GM21447 (cell line): Measurements from ENCODE around the gene RPP38.

ENCODE experiments used
- ATAC-seq: cut with Tn5 transposase; IDR thresholded peaks from one replicate; pipeline ENCODE4 v1.9.1; 2021; ENCODE audit not compliant: unreplicated experiment

Gene RPP38

DNA sequence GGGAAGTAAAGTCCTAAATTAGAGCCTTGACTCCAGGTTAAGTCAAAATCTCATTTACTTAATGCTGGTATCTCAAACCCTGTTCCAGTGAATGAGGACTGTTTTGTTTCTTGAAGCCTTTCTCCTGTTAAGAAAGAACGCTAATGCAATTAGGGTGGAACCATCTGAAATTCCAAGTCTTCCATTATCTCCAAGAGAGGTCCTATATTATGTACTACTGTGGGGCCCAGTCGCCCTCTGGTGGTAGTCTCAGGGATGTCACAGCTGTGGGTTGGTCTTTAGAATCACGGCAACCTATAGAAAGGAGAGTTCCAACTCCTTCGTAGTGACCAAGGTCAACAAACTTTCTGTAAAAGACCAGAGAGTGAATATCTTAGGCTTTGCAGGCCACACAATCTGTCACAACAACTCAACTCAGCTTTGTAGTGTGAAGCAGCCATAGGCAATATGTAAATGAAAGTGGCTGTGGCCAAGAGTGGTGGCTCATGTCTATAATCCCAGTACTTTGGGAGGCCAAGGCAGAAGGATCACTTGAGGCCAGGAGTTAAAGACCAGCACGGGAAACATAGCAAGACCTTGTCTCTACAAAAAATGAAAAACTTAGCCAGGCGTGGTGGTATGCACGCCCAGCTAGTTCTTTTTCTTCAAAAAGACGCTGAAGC is 9.3 kb downstream of the RPP38 start:
- ATAC-seq = peak; percentile 85

DNA sequence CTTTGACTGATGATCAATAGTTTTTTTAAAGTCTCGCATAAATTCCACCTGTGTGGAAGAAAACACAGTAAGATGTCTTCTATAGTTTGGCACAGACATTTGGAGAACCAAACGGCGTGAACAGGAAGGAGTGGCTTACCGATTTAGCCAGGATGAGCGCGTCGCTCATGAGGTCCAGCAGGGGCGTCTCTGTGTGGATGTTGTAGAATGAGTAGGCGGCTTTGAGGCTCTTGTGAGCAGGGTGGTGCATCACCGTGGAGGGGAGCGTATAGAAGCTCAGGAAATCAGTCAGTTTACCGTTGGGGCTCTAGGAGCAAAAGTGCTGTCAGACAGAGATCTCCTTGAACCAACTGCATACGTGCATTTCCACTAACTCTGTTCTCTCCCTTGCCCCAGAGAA is 15.5 kb downstream of the RPP38 start:
- no peak for ATAC-seq

DNA sequence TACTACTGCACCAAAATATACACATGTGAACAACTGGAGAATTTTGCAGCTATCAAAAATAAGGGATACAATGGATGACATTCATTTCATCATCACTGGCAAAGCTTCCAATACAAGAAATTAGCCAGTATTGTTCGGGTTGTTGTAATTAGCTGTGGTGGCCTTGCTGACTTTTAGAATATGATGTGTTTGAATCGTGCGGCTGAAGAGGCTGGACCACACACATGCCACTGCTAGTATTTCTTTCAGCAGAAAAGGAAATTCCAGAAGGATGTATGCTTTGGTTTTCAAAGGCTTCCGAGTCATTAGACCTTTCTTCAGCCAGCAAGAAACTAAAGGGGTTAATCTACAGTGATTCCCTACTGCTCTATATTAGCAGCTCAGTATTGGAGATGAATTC is 16.6 kb downstream of the RPP38 start:
- no peak for ATAC-seq

DNA sequence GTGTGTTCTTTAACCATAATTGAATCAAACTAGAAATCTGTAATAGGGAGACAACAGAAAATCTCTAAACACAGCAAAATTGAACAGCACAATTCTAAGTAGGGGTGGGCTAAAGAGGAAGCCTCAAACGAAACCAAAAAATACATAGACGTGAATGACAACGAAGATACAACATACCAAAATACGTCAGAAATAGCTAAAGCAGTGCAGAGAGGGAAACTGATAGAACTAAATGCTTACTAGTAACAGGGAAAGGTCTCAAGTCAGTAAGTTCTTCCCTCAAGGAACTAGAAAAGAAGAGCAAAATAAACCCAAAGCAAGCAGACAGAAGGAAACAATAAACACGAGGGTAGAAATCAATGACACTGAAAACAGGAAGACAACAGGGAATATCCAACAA is 19.1 kb downstream of the RPP38 start:
- ATAC-seq = no peak

DNA sequence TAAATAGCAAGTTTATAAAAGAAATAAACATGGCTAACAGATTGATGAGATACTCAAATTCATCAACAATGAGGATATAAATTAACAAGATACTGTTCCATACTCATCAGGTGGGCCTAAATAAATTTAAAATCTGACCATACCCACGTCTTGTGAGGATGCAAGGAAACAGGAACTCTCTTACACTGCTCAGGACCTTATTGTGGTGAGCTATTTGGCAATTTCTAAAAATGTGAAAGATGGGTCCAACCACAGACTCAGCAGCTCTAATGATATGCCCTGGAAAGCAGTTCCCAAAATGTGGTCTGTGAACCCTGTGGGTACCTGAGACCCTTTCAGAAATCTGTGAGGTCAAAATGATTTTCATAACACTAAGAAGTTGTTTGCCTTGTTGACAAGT is 21.5 kb downstream of the RPP38 start:
- ATAC-seq = no peak

DNA sequence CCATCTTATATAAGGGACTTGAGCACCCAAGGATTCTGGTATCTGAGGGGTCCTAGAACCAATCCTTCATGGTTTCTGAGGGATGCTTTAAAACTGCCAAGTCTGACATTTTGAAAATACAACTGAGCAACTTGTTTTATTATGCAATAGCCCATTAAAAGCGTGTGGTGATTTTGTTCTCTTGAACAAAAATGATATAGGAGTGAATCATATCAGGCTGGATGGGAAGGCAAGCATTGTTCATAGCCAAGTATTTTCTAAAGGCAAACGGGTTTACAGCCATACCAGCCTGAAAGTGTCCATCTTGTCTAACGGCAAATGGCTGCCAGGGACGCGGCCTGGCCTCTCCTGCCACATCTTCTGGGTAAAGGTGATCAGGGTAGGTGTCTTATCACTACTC is 23.4 kb downstream of the RPP38 start:
- no peak for ATAC-seq

DNA sequence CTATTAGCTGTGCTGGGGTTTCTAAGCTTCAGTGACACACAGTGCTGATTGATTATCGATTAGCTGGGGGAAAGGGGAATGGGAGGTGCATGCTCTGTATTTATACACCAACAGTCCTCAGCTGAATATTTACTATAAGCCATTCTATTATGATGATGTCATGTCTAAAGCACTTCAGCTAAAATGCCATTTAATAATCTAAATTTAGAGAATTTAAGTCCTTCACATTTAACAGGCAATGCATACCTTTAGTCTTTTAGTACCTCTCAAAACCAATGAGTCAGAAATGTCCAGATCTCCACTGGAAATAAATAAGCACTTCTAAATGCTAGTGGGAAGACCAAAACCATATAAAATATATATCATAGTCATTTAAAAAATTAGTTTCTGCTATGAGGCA is 24.6 kb downstream of the RPP38 start:
- ATAC-seq = no peak

DNA sequence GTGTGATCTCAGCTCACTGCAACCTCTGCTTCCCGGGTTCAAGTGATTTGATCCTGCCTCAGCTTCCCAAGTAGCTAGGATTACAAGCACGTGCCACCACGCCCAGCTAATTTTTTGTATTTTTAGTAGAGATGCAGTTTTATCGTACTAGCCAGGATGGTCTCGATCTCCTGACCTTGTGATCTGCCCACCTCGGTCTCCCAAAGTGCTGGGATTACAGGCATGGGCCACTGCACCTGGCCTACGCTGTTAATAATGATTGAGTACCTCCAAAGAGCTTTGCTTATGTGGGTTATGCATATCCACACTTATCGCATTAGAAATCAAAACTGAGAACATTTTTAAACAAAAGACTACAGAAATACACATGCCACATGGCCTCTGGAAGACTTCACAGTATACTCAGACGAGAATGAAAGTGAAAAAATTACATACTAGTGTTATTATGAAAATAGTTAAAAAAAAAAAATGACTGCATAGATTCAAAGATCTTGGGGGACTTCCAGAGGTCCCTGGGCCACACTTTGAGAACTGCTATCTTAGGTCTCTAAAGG is 25.4 kb downstream of the RPP38 start:
- ATAC-seq = peak; percentile 87

DNA sequence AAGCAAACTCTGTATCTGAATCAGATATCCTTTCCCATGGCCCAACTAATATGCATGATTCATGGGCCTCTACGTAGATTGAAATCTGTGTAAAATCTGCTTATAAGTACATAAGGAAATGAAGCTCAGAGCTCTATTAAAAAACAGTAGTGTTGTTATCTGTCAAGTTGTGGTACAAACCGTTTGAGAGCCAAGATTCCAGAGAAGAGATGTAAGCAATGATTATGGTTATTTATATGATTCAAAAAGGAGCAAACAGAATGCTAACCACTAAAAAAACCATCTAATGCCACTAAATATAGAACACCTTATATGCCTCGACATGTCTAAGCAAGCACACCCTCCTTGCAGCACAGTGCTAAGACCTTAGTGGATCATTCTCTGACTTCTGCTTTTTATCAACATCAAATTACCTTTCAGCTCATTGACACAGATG is 26.6 kb downstream of the RPP38 start:
- ATAC-seq = no peak

DNA sequence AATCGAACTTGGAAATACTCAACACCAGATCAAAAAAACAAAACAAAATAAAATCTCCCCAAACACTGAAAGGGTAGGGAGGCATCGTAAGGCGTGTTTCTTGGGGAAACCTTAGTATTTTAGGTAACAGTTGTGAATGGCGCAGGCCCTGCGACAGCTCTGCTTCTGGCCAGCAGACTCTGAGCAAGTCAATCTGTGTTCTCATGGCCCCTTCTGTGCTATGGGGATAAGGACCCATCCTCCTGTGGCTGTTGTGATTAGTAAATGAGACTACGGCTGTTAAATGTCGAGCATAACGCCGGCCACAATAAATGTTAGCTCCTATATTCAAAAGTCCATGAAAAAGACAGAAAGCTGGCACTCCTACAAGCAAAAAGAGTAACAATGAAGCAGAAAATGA is 27.0 kb downstream of the RPP38 start:
- ATAC-seq = no peak

DNA sequence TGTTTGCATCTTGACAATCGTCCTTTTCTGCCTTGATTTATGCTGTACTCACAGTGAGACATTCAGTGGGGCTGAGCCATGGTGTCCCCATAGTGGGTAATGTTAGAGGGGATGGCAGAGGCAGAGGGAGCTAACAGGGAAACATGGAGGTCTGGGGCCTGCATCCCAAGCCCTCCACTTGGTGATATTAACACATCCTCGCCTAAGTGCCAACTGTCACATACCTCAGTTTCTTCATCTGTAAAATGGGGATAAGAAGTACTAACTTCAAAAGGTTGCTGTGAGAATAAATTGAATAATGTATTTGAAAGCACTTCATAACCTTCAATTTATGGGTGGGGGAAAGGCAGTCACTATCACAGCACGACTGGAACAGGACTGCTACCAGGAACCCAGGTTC is 27.8 kb downstream of the RPP38 start:
- no peak for ATAC-seq

DNA sequence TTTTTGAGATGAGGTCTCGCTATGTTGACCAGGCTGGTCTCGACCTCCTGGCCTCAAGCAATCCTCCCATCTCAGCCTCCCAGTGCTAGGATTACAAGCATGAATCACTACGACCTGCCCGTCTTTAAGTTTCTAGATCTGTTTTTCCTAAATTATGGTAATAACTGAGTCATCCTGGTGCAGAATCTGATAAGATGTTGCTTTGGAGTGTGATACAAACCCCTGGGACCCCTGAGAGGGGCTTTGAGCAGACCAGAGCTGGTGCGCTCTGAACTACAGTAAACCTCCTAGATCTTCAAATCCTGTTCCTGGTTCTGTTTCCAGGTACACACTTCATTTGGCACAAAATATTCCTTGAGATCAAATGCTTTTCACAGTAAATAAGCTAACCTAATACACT is 34.2 kb downstream of the RPP38 start:
- no peak for ATAC-seq

DNA sequence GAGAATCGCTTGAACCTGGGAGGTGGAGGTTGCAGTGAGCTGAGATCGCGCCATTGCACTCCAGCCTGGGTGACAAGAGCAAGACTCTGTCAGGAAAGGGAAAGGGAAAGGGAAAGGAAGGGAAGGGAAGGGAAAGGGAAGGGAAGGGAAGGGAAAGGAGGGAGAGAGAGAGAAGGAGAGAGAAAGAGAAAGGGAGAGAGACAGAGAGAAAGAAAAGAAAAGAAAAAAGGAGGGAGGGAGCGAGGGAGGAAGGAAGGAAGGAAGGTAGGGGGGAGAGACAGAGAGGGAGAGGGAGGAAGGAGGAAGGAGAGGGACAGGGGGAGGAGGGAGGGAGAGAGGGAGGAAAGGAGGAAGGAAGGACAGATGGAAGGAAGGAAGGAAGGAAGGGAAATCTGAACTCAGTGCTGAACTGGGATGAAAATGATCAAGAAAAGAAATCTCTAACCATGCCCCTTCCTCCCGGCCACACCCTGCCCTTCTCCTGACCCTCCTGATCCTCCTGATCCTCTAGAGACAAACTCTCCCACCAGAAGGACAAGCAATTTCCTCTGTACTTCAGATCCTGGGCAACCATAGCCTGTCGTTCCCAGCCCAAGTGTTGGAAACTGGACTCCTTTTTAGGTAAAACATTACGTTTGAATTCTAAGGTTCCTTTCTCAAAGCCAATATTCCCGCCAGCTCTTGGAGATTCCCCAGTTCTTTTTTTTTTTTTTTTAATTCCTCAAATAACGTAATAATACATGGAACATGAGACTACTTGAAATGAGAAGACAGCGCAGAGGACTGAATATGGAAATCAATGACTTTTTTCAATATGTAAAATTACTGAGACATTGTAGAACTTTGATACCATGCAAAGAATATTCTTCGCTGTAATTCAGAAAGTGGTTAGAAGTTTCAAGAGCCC is 39.2 kb downstream of the RPP38 start:
- ATAC-seq = no peak

DNA sequence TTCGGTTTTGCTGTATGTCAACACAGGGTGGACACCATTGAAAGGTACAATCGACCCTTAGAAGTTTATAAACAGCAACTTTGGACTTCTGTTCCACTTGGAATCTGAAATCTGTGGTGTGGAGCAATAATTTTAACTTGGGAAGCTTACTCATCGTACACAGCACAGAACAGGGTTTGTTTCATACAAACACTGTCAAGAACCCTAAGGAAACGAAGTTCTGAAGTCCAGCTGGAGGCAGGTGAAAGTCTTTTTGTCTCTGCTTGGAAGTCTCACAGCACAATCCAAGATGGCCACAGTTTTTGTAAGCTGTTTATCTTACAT is 39.8 kb downstream of the RPP38 start:
- no peak for ATAC-seq

DNA sequence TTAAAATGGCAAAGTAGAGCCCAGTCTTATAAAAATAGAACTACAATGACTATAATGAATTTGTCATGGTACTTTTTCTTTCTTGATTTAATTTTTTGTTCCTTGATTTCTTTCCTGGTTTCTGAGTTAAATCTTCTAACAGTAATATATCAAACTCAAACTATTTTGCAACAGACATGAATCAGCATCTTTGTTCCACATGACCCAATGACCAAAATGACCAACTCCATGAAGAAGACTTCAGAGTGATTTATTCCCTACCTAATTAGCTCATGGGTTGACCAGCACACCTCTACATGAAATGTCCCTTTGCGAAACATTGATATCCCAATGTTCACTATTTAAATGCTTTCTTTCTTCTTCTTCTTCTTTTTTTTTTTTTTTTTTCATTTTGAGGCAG is 40.5 kb downstream of the RPP38 start:
- ATAC-seq = no peak

DNA sequence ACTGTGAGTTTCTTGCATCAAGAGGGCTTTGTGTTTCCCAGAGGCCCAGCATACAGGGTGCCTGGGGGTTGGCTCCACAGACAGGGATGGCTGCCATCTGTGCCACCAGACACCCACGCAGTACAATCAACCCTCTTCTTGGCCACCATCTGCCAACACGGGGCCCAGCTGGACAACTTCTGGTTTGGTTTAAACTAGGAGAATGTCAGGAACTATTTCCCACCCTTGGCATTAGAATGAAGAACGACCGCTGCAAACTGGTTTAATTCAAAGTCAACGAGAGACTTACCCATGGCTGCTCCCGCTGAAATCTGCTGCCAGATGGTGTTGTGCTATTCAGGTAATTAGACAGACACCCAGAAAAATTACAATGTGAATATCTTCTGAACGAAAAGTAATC is 43.5 kb downstream of the RPP38 start:
- ATAC-seq = no peak

DNA sequence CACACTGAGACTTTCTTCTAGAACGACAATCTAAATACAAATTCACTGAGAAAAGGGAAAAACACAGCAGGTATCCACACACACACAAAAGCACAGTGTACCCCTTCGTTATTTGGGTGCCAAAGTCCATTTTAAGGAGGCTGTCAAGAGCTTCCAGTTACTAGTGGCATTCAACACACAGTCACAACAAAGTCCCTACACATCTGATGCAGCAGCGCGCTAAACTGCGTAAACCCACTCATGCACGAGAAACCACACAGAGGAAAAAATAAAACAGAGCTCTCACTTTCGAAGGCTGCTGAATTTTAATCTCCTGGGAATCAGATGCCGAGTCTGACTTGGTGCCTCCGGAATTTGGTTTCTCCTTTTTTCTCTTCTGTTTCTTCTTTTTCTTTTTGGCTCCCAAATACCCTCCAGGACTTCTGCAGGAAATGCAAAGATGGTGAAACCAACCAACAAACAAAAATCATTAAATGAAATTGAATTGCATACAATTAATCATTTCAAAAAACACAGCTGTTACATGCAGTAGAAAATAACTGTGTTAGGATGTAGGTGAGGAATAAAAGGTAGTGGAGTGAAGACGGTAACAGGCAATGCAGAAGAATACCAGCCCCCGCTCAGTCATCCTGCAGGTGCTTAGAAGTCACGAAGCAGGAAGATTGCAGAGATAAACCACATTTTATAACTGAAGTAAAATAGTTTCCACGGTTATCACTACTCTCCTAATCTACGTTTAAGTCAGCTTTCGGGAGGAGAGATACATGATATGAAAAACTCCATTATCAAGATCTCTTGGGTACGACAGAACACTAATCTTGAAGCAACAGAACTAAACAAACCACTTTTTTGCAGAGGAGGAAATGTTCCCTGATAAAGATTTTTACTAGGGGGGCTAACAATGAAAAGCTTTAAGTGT is 44.2 kb downstream of the RPP38 start:
- ATAC-seq = peak; percentile 95

DNA sequence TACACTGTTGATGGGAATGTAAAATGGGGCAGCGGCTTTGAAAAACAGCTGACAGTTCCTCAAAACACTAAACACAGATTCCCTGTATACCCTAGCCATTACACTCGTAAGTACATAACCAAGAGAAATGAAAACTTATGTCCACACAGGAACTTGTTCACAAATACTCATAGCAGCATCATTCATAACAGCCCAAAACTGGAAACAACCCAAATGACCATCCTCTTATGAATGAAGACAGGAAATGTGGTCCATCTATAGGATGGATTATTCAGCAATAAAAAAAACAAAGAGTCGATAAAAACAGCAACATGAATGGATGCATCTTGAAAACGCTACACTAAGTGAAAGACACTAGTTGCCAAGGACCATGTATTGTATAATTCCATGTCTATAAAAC is 47.6 kb downstream of the RPP38 start:
- ATAC-seq = no peak

DNA sequence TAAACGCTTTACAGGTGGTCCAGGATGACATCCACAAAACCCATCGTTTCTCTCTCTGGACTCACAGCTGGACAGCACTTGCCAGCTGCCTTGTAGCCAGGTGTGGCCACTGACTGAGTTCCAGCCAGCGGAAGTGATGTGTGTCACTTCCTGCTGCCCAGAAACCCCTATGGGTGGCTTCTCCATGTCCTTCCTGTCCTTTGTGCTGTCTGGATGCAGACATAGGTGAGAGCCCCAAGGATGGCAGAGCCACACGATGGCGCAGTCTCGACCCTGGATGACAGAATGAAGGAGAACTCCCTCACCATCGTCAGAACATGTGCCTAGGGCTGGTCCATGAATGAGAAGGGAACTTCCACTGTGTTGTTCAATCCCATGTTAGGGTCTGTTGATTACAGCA is 49.2 kb downstream of the RPP38 start:
- ATAC-seq = no peak

DNA sequence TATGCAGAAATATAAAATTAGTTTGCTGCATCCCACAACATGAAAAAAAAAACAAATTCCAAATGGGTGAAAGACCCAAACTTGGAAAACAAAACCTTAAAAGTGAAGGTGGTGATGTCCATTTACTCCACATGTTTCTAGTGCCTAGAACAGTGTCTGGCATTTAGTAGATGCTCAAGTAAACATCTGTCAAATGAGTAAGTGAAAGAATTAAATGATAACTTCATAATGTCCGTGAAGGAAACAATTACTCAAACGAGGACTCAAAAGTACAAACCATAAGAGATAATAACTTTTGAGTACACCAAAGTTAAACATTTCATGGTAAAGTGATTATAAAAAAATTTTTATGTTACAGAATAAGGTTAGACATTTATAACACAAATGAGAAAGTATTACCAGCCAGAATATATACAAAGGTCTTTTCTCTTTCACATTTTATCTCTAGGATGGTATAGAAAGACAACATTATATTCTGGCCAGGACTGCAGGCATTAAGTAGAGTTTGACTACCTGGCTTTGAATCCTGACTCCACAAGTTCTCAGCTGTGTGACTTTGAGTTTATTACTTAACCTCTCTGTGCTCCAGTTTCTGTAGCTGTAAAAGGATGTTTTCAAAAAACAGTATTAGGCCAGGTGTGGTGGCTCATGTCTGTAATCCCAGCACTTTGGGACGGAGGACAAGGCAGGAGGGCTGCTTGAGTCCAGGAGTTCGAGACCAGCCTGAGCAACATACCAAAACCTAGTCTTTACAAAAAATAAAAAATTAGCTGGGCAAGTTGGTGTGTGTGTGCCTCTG is 50.6 kb downstream of the RPP38 start:
- no peak for ATAC-seq
